RWPE2 (cell line): ENCODE data around the gene INPP5E.

Experiments used
- ATAC-seq: fragments of 200-7000 bp; cut with Tn5 transposase; 3 replicates; pipeline ENCODE4 v1.9.1; 2021; ENCODE audit warnings: low read depth
- DNase-seq: peaks from one replicate; pipeline ENCODE4 v3.0.0-alpha.2; 2020; ENCODE audit warnings: low spot score
- H3K27ac ChIP-seq: fragments of 450-650 bp; 2 replicates; pipeline ENCODE4 v1.5.1; 2017; ENCODE audit warnings: mild to moderate bottlenecking; ENCODE audit not compliant: poor library complexity, severe bottlenecking
- H3K27me3 ChIP-seq: fragments of 250-450 bp; sonication (Bioruptor Pico); 2 replicates; pipeline ENCODE4 v1.5.1; 2021; ENCODE audit warnings: mild to moderate bottlenecking, moderate library complexity; ENCODE audit not compliant: insufficient read depth, poor library complexity, severe bottlenecking
- H3K36me3 ChIP-seq: fragments of 250-450 bp; sonication (Bioruptor Pico); 2 replicates; pipeline ENCODE4 v1.5.1; 2020; ENCODE audit warnings: low read depth, mild to moderate bottlenecking, moderate library complexity
- H3K4me1 ChIP-seq: fragments of 250-450 bp; sonication (Bioruptor Pico); 2 replicates; pipeline ENCODE4 v1.5.1; 2021; ENCODE audit warnings: mild to moderate bottlenecking, moderate library complexity; ENCODE audit not compliant: insufficient read depth, poor library complexity, severe bottlenecking
- H3K4me3 ChIP-seq: fragments of 250-450 bp; sonication (Bioruptor Pico); 2 replicates; pipeline ENCODE4 v1.5.1; 2021; ENCODE audit warnings: mild to moderate bottlenecking, moderate library complexity; ENCODE audit not compliant: severe bottlenecking
- H3K9me3 ChIP-seq: fragments of 250-450 bp; sonication (Bioruptor Pico); 2 replicates; pipeline ENCODE4 v1.5.1; 2021; ENCODE audit warnings: mild to moderate bottlenecking, moderate library complexity; ENCODE audit not compliant: severe bottlenecking
- CTCF ChIP-seq: fragments of 450-650 bp; IDR thresholded peaks from one replicate; pipeline ENCODE4 v1.5.1; 2017; ENCODE audit warnings: mild to moderate bottlenecking, moderate library complexity; ENCODE audit not compliant: poor library complexity, severe bottlenecking

The INPP5E gene

GRCh38 chr9:136387217-136387616 is 52.4 kb downstream of the INPP5E start:
- no peaks in the 10 kb centered on the region for H3K4me1 ChIP-seq
- peaks cover 69% of the 10 kb centered on the region for H3K36me3 ChIP-seq
- no peaks in the 10 kb centered on the region for H3K9me3 ChIP-seq
- no peak overlapping the region for H3K27ac ChIP-seq
- TF ChIP-seq CTCF: no peak
- DNase-seq: no peak
- no peak for ATAC-seq
- no peak overlapping the region for H3K4me3 ChIP-seq
- H3K27me3 ChIP-seq: no peaks in the 10 kb centered on the region

DNA sequence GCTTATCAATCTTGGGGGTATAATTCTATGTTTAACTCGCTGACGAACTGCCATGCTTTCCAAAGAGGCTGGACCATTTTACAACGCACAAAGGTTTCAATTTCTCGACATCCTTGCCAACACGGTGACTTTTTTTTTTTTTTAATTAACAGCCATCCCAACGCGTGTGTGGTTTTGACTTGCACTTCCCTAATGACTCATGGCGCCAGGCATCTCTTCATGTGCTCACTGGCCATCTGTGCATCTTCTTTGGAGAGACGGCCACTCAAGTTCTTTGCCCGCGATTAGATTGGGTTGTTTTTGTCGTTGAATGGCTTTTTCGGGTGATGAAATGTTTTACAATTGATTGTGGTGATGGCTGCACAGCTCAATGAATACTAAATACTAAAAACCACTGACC is 53.6 kb downstream of the INPP5E start:
- no peak overlapping the region for H3K27ac ChIP-seq
- H3K9me3 ChIP-seq: no peaks in the 10 kb centered on the region
- no peaks in the 10 kb centered on the region for H3K4me1 ChIP-seq
- H3K36me3 ChIP-seq: peaks cover 68% of the 10 kb centered on the region
- ATAC-seq: no peak
- DNase-seq: no peak
- TF ChIP-seq CTCF: no peak
- H3K27me3 ChIP-seq: no peaks in the 10 kb centered on the region
- no peak overlapping the region for H3K4me3 ChIP-seq

GRCh38 chr9:136385015-136385414 is 54.6 kb downstream of the INPP5E start:
- Histone ChIP-seq H3K27me3 (no peaks in the 10 kb centered on the region), H3K4me1 (no peaks in the 10 kb centered on the region), H3K36me3 (peaks cover 63% of the 10 kb centered on the region), H3K9me3 (no peaks in the 10 kb centered on the region), H3K4me3 (no peak overlapping the region), H3K27ac (no peak overlapping the region)
- no peak for TF ChIP-seq CTCF
- no peak for ATAC-seq
- DNase-seq: no peak

DNA sequence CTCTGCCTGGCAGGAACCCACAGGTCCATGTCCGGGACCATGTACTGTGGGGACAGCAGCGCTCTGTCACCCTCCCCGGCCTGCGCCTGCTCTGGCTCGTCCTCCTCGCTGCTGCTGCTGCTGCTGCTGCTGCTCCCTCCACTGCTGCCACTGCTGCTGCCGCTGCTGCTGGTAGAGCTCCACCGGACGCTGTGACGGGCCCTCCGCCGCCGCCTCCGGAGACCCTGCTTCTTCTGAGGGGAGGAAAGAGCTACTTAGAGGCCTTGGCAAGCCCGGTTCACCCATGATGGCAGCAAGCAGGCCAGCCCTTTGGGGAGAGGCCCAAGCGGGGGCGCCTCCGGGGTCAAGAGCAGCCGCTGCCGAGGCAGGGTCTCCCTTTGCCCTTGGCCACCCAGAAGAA is 56.2 kb downstream of the INPP5E start:
- Histone ChIP-seq H3K27me3 (no peaks in the 10 kb centered on the region), H3K27ac (no peak overlapping the region), H3K36me3 (peaks cover 48% of the 10 kb centered on the region), H3K4me3 (no peak overlapping the region), H3K9me3 (no peaks in the 10 kb centered on the region), H3K4me1 (no peaks in the 10 kb centered on the region)
- TF ChIP-seq CTCF: no peak
- ATAC-seq (no peak), DNase-seq (no peak)

DNA sequence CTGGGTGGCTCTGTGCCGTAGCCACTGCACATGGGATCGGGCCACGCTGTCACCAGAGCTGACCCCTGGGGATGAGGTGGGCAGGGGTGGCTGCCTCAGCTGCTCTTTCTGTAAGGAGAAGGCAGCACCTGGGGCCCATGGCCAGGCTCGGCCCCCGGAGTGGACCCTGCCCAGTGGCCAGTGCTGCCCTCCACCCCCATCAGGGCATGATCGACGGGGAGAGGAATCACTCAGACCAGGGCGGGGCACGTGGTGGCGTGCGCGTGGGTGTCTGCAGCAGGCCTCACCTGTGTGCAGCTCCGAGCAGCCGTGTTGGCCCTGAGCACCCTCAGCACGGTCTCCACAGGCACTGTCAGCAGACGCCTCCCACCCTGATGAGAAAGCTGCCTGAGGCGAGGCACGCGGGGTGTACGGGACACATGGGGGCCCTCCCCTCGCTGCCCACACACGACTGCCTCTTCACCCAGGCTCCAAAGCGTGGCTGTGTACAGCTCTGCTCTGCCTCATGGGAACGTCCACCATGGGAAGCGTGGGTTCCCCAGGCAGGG is 57.6 kb downstream of the INPP5E start:
- no peaks in the 10 kb centered on the region for H3K4me1 ChIP-seq
- no peaks in the 10 kb centered on the region for H3K27me3 ChIP-seq
- H3K27ac ChIP-seq: no peak overlapping the region
- H3K4me3 ChIP-seq: no peak overlapping the region
- ATAC-seq: no peak
- no peak for TF ChIP-seq CTCF
- no peak for DNase-seq
- H3K9me3 ChIP-seq: no peaks in the 10 kb centered on the region
- H3K36me3 ChIP-seq: peaks cover 34% of the 10 kb centered on the region
